Smooth muscle cell (in vitro differentiated cells): ENCODE results near the gene ZAP70. TPM values are rescaled to one million over a fixed set of nuclear protein-coding genes. Genes with fewer than 3 reads are reported as not detected.
A peak's percentile ranks its signal among the peaks of the same experiment; 100 is the strongest.

Experiments
- DNase-seq: peaks from one replicate; lab custom pipeline; 2025; ENCODE audit not compliant: unreplicated experiment; lab: John Stamatoyannopoulos, UW
- H2AFZ ChIP-seq: fragments of 200-600 bp; sonication (generic); 2 replicates; pipeline ENCODE4 v1.6.0; 2016; ENCODE audit warnings: antibody characterized with exemption, low read depth, mild to moderate bottlenecking
- H3F3A ChIP-seq: fragments of 200-600 bp; sonication (generic); 2 replicates; pipeline ENCODE4 v1.6.0; 2017; ENCODE audit warnings: antibody characterized with exemption, low read depth
- H3K27ac ChIP-seq: fragments of 200-600 bp; sonication (generic); 2 replicates; pipeline ENCODE4 v1.5.1; 2016; ENCODE audit warnings: low read depth, mild to moderate bottlenecking
- H3K27me3 ChIP-seq: fragments of 200-600 bp; sonication (generic); 2 replicates; pipeline ENCODE4 v1.6.1; 2016; ENCODE audit warnings: low read depth, mild to moderate bottlenecking
- H3K36me3 ChIP-seq: fragments of 200-600 bp; sonication (generic); 2 replicates; pipeline ENCODE4 v1.5.1; 2016; ENCODE audit warnings: low read depth
- H3K4me1 ChIP-seq: fragments of 200-600 bp; sonication (generic); 2 replicates; pipeline ENCODE4 v1.5.1; 2016; ENCODE audit warnings: low read depth
- H3K4me2 ChIP-seq: fragments of 200-600 bp; sonication (generic); 2 replicates; pipeline ENCODE4 v1.6.0; 2016; ENCODE audit warnings: mild to moderate bottlenecking
- H3K4me3 ChIP-seq: fragments of 200-600 bp; sonication (generic); 2 replicates; pipeline ENCODE4 v1.5.1; 2016; ENCODE audit warnings: mild to moderate bottlenecking
- H3K79me2 ChIP-seq: fragments of 200-600 bp; sonication (generic); 2 replicates; pipeline ENCODE4 v1.6.0; 2016; ENCODE audit warnings: low read depth, mild to moderate bottlenecking
- H3K9ac ChIP-seq: fragments of 200-600 bp; sonication (generic); 2 replicates; pipeline ENCODE4 v1.6.0; 2016; ENCODE audit warnings: low read depth
- H3K9me3 ChIP-seq: fragments of 200-600 bp; sonication (generic); replicated peaks from 2 replicates; pipeline ENCODE4 v1.5.1; 2016; ENCODE audit warnings: low read depth
- H4K20me1 ChIP-seq: fragments of 200-600 bp; sonication (generic); 2 replicates; pipeline ENCODE4 v1.6.0; 2016; ENCODE audit warnings: low read depth
- WGBS: methylation state at CpG from one replicate; pipeline ENCODE4 v1.1.7; 2016; ENCODE audit warnings: low lambda C conversion rate; 5-methylcytosine and 5-hydroxymethylcytosine counted together
- polyA plus RNA-seq: library from polyadenylated mRNA; unstranded; fragments of >200 nt; fragmentation: Nextera tagmentation; extraction: Ambion mirVana; gene quantifications from 2 replicates; pipeline ENCODE4 v1.2.1, GENCODE V29; 2016
- total RNA-seq: library from RNA; depleted of rRNA; stranded (reverse); fragments of >200 nt; gene quantifications from 2 replicates; pipeline ENCODE4 v1.2.3, GENCODE V29; 2014
- TF ChIP-seq, protein P1 (sequence below): fragments of 200-600 bp; sonication (generic); IDR thresholded peaks from 2 replicates; pipeline ENCODE4 v1.5.1; 2017; ENCODE audit warnings: borderline replicate concordance, mild to moderate bottlenecking, antibody characterized with exemption; ENCODE audit not compliant: insufficient read depth, poor library complexity, severe bottlenecking

ZAP70 gene
- total and polyA plus RNA-seq, 2 experiments from 2014 or later, result 0.24 to 0.40 TPM

DNA sequence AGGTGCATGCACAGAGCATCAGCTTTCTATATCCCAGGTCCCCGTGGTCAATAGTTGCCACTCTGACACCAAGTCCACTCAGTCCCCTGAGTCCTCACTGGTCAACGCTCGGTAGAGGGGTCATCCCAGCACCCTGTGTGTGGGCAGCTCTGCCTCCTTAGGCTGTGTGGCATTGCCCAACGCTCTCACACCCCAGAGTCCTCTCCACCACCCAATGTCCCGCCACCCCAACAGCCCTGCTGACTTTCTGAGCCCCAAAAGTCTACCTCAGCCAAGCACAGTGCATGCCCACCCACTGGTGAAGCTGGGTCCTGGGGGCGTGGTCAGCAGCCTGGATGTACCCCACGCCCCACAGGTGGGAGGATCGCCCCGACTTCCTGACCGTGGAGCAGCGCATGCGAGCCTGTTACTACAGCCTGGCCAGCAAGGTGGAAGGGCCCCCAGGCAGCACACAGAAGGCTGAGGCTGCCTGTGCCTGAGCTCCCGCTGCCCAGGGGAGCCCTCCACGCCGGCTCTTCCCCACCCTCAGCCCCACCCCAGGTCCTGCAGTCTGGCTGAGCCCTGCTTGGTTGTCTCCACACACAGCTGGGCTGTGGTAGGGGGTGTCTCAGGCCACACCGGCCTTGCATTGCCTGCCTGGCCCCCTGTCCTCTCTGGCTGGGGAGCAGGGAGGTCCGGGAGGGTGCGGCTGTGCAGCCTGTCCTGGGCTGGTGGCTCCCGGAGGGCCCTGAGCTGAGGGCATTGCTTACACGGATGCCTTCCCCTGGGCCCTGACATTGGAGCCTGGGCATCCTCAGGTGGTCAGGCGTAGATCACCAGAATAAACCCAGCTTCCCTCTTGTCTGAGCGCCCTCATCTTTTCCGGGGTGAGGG is 25.9 kb downstream of the ZAP70 start:
- Histone ChIP-seq H3K79me2 (no peaks in the 10 kb centered on the region), H3K4me3 (no peak overlapping the region), H3K9ac (no peak overlapping the region), H3F3A (no peaks in the 10 kb centered on the region), H4K20me1 (no peaks in the 10 kb centered on the region), H3K4me1 (no peaks in the 10 kb centered on the region), H3K27ac (no peak overlapping the region), H3K9me3 (no peaks in the 10 kb centered on the region), H3K27me3 (no peaks in the 10 kb centered on the region), H3K36me3 (no peaks in the 10 kb centered on the region), H2AFZ (no peak overlapping the region), H3K4me2 (no peak overlapping the region)
- DNase-seq, result no peak
- 94% methylated on average over 22 of the region's 23 CpGs for WGBS
- TF ChIP-seq, protein P1, sequence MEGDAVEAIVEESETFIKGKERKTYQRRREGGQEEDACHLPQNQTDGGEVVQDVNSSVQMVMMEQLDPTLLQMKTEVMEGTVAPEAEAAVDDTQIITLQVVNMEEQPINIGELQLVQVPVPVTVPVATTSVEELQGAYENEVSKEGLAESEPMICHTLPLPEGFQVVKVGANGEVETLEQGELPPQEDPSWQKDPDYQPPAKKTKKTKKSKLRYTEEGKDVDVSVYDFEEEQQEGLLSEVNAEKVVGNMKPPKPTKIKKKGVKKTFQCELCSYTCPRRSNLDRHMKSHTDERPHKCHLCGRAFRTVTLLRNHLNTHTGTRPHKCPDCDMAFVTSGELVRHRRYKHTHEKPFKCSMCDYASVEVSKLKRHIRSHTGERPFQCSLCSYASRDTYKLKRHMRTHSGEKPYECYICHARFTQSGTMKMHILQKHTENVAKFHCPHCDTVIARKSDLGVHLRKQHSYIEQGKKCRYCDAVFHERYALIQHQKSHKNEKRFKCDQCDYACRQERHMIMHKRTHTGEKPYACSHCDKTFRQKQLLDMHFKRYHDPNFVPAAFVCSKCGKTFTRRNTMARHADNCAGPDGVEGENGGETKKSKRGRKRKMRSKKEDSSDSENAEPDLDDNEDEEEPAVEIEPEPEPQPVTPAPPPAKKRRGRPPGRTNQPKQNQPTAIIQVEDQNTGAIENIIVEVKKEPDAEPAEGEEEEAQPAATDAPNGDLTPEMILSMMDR, result no peak

DNA sequence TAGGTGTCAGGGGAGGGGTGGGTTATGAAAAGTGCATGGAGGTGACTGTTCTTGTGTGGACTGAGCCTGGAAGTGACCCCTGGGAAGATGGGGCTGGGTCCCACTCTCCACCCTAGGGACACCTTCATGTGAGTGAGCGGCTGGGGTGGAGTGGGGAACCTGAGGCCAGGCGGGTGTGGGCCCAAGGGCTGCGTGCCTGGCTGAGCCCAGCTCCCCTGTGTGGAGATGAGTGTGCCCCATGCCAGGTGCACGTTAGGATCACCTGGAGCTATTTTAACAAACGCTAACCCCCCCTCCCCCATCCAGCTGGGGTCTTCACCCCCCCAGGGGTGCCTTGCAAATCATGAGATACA is 26.5 kb downstream of the ZAP70 start:
- Histone ChIP-seq H3F3A (no peaks in the 10 kb centered on the region), H3K4me2 (no peak overlapping the region), H3K4me3 (no peak overlapping the region), H3K4me1 (no peaks in the 10 kb centered on the region), H3K9ac (no peak overlapping the region), H3K27me3 (no peaks in the 10 kb centered on the region), H4K20me1 (no peaks in the 10 kb centered on the region), H2AFZ (no peak overlapping the region), H3K79me2 (no peaks in the 10 kb centered on the region), H3K27ac (no peak overlapping the region), H3K36me3 (no peaks in the 10 kb centered on the region), H3K9me3 (no peaks in the 10 kb centered on the region)
- DNase-seq, result no peak
- TF ChIP-seq, protein P1, result no peak
- 69% methylated on average over 2 of the region's 5 CpGs for WGBS

GRCh38 chr2:97740590-97741182 is 27.3 kb downstream of the ZAP70 start:
- Histone ChIP-seq H3K27me3 (no peaks in the 10 kb centered on the region), H3K9ac (no peak overlapping the region), H3K27ac (no peak overlapping the region), H3K4me1 (no peaks in the 10 kb centered on the region), H3K4me3 (no peak overlapping the region), H3K36me3 (no peaks in the 10 kb centered on the region), H3F3A (no peaks in the 10 kb centered on the region), H4K20me1 (no peaks in the 10 kb centered on the region), H3K79me2 (no peaks in the 10 kb centered on the region), H3K4me2 (no peak overlapping the region), H2AFZ (no peak overlapping the region), H3K9me3 (no peaks in the 10 kb centered on the region)
- DNase-seq, result no peak
- 37% methylated on average over 19 of the region's 19 CpGs for WGBS
- TF ChIP-seq, protein P1, result peak; percentile 78
